Activated CD8-positive, alpha-beta T cell treated with anti-CD3 and anti-CD28 coated beads, Interleukin-2, amount 10 ng/mL, durations not matched to agents 7 days and 5 days (primary cell): ENCODE measurements around the gene TMEM52. TPM values are rescaled to one million over a fixed set of nuclear protein-coding genes. Genes with fewer than 3 reads are reported as not detected.
A peak's percentile ranks its signal among the peaks of the same experiment; 100 is the strongest.

ENCODE experiments used
- ATAC-seq: fragments of 150-1000 bp; cut with Tn5 transposase; one replicate; pipeline ENCODE4 v1.10.0; 2021; ENCODE audit warnings: moderate library complexity
- CTCF ChIA-PET: fragments of 350-600 bp; sonication (Branson Sonifier 250); formaldehyde crosslinking; loops from one replicate; lab custom pipeline; 2021; ENCODE audit warnings: antibody characterized with exemption; lab: Charles Lee
- POLR2A ChIA-PET: fragments of 350-600 bp; sonication (Branson Sonifier 250); formaldehyde crosslinking; loops from one replicate; lab custom pipeline; 2021; ENCODE audit warnings: antibody characterized with exemption; lab: Charles Lee
- DNase-seq: peaks from one replicate; pipeline ENCODE4 v3.0.0-alpha.2; 2020
- H3K27ac Mint-ChIP-seq: one replicate; pipeline ENCODE4 v1.8.0; 2021; ENCODE audit warnings: mild to moderate bottlenecking, mixed read lengths
- H3K27me3 Mint-ChIP-seq: one replicate; pipeline ENCODE4 v1.8.0; 2021; ENCODE audit warnings: low read depth, mixed read lengths
- H3K36me3 Mint-ChIP-seq: one replicate; pipeline ENCODE4 v1.8.0; 2021; ENCODE audit warnings: low read depth, mixed read lengths
- H3K4me1 Mint-ChIP-seq: one replicate; pipeline ENCODE4 v1.8.0; 2021; ENCODE audit warnings: low read depth, mixed read lengths
- H3K4me3 Mint-ChIP-seq: one replicate; pipeline ENCODE4 v1.8.0; 2021; ENCODE audit warnings: mild to moderate bottlenecking, mixed read lengths
- H3K9me3 Mint-ChIP-seq: one replicate; pipeline ENCODE4 v1.8.0; 2022; ENCODE audit warnings: mixed read lengths; ENCODE audit not compliant: insufficient read depth
- total RNA-seq, 2 experiments: library from RNA; stranded (reverse); gene quantifications; one replicate each; pipeline ENCODE4 v1.2.3, GENCODE V29; 2021

TMEM52 gene
- total RNA-seq, 2 experiments from 2014 or later: 0.70 TPM; not detected in 1

- CTCF ChIA-PET: interaction anchor here (0.6 kb wide), 1 partner anchor 127 kb away, joined by 3 read pairs; no protein-coding TSS in a partner anchor
- ATAC-seq (no peak), DNase-seq (no peak)
- POLR2A ChIA-PET: no interaction called here
- Mint-ChIP-seq H3K4me1 (peaks cover 4% of the 10 kb centered on the region), H3K36me3 (no peaks in the 10 kb centered on the region), H3K27ac (no peak overlapping the region), H3K4me3 (no peak overlapping the region), H3K27me3 (peaks cover 3% of the 10 kb centered on the region), H3K9me3 (no peaks in the 10 kb centered on the region)
Observed at GRCh38 chr1:1917304-1917976, 1.6 kb downstream of the TMEM52 start.

DNA sequence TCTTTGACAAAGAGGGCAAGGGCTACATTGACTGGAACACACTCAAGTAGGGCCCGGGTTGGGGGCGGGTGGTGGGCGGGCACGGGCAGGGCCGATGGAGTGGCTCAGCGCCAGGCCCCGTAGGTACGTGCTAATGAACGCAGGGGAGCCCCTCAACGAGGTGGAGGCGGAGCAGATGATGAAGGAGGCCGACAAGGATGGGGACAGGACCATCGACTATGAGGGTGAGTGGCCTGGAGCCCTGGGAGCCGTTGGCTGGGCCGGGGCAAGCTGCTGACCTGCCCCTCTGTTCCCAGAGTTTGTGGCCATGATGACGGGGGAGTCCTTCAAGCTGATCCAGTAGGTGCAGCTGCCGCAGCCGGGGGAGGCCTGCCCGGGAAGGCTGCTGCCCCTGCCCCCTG, 2.2 kb downstream of the TMEM52 start:
- DNase-seq: no peak
- H3K36me3 Mint-ChIP-seq: no peaks in the 10 kb centered on the region
- H3K4me3 Mint-ChIP-seq: no peak overlapping the region
- no peaks in the 10 kb centered on the region for H3K9me3 Mint-ChIP-seq
- H3K27ac Mint-ChIP-seq: no peak overlapping the region
- ATAC-seq: no peak
- H3K4me1 Mint-ChIP-seq: peaks cover 4% of the 10 kb centered on the region
- CTCF ChIA-PET: no interaction called here
- peaks cover 3% of the 10 kb centered on the region for H3K27me3 Mint-ChIP-seq
- POLR2A ChIA-PET: no interaction called here

DNA sequence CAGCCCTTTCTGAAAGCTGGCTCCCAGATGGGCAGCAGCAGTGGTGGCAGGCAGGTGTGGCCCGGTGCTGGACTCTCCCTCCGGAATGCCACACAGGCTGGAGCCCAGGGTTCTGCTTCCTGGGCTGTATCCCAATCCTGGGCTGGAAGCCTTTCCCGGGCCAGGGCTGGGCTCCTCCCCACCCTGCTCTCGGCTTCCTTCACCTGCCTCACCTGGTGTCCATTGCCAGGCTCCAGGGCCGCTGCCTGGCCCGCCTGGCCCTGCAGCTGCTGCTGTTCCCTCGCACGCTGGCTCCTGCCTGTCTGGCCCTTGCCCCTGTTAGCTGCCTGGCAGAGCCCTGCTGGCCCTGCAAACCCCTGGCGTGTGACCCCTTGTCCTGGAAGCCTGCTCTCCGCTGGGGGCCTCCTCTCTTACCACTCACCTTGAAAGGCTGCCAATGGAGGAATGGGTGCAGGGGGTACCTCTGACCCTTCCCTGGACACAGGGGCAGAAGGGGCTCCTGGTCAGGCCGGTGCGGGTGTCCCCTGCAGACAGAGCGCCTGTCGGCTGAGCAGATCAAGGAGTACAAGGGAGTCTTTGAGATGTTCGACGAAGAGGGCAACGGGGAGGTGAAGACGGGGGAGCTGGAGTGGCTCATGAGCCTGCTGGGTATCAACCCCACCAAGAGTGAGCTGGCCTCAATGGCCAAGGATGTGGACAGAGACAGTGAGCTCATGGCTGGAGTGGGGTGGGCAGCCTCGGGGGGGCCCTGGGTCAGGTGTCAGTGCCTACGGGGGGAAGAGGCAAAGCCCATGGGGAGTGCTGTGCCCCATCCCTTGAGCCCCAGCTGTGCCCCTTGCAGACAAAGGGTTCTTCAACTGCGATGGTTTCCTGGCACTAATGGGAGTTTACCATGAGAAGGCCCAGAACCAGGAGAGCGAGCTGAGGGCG, 2.9 kb downstream of the TMEM52 start:
- H3K27ac Mint-ChIP-seq: no peak overlapping the region
- POLR2A ChIA-PET: no interaction called here
- H3K27me3 Mint-ChIP-seq: peaks cover 3% of the 10 kb centered on the region
- H3K4me3 Mint-ChIP-seq: no peak overlapping the region
- no peak for ATAC-seq
- CTCF ChIA-PET: no interaction called here
- no peaks in the 10 kb centered on the region for H3K36me3 Mint-ChIP-seq
- H3K4me1 Mint-ChIP-seq: peaks cover 4% of the 10 kb centered on the region
- no peak for DNase-seq
- H3K9me3 Mint-ChIP-seq: no peaks in the 10 kb centered on the region

DNA sequence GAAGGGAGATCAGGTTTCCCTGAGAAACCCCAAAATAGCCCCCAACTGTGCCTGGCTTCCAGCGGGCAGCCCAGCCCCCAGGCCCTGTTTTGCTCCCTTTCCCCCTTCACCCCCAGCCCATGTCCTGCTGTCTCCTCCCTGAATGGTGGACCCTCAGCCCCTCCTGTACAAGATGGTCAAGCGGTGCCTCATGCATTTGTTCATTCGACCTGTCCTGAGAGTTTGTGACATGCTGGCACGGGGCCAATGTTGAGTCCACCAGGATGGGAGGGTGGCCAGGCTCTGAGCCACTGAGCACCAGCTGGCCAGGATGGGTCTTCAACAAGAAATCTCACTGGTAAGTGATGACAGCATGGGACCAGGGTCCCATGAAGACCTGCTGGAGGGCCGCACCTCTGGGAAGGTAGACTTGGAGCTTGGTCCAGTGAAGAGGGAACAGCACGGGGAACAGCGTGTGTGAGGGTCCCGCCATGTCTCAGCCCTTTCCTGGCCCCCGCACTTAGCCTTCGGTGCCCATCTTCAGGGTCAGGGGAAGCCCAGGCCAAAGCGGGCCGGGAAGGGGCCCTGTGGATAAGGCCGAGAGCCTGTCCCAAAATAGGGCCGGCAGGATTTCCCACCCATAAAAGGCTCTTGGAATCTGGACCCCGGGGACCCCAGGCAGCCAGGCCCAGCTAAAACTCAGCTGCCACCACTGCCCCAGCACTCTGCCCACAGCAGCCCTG, 3.9 kb downstream of the TMEM52 start, which contains the start of gene CALML6:
TSS of gene CALML6 (plus strand) at position 290 of the 722 bp plus-strand sequence. CDS start at position 311, 21 bp downstream.
- DNase-seq (no peak), ATAC-seq (no peak)
- Mint-ChIP-seq H3K27ac (no peak within 1 kb of the TSS), H3K4me1 (peaks cover 8% of the 10 kb centered on the region), H3K27me3 (peaks cover 3% of the 10 kb centered on the region), H3K36me3 (no peaks in the 10 kb centered on the region), H3K4me3 (no peak within 1 kb of the TSS), H3K9me3 (no peaks in the 10 kb centered on the region)
- POLR2A ChIA-PET: no interaction called here
- CTCF ChIA-PET: no interaction called here

DNA sequence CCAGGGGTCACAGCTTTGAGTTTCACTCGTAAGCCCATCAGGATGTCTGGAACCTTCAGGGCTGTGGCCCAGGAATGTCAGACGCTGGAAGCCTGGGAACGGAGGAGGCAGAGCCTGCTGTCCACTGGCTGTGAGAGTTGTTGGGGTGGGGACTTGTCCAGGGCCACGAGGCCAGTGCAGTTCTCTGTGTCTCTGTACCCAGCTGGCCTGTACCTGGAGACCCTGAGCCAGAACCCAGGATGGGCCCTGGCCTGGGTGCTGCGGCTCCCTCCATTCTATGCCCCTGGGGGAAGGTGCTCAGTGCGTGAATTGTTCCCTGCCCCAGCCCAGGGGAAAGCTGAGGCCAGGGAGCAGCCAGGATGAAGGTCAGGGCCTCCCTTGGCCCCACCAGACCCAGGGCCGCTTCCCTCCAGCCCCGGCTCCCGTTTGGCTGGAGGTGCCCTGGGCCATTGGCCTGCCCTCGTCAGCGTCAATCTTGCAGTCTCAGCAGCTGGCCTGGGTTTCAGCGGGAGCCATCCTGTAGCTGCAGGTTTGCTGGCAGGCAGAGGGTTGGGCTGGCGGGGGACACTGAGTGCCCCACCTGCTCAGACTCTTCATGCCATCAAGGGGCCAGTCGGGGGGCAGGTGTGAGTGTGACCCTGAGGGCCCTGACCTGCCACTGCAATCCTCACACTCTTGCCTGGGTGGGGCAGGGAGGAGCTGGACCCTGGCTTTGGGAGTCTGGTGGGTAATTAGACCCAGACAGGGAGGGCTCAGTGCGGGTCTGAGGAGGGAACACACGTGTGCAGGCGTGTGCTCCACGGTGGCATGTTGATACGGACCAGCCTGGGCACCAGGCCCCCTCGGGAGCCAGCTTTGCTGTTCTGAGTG, 4.7 kb downstream of the TMEM52 start:
- Mint-ChIP-seq H3K27ac (no peak overlapping the region), H3K4me1 (peaks cover 13% of the 10 kb centered on the region), H3K36me3 (no peaks in the 10 kb centered on the region), H3K4me3 (no peak overlapping the region), H3K9me3 (no peaks in the 10 kb centered on the region), H3K27me3 (peaks cover 3% of the 10 kb centered on the region)
- ChIA-PET POLR2A (no interaction called here), CTCF (no interaction called here)
- no peak for ATAC-seq
- DNase-seq: no peak

- no peak overlapping the region for H3K27ac Mint-ChIP-seq
- ATAC-seq: no peak
- peaks cover 3% of the 10 kb centered on the region for H3K27me3 Mint-ChIP-seq
- H3K4me3 Mint-ChIP-seq: no peak overlapping the region
- ChIA-PET POLR2A (no interaction called here), CTCF (no interaction called here)
- no peaks in the 10 kb centered on the region for H3K9me3 Mint-ChIP-seq
- no peak for DNase-seq
- H3K36me3 Mint-ChIP-seq: no peaks in the 10 kb centered on the region
- H3K4me1 Mint-ChIP-seq: peaks cover 16% of the 10 kb centered on the region
Observed at GRCh38 chr1:1911350-1912041, 7.6 kb downstream of the TMEM52 start.

DNA sequence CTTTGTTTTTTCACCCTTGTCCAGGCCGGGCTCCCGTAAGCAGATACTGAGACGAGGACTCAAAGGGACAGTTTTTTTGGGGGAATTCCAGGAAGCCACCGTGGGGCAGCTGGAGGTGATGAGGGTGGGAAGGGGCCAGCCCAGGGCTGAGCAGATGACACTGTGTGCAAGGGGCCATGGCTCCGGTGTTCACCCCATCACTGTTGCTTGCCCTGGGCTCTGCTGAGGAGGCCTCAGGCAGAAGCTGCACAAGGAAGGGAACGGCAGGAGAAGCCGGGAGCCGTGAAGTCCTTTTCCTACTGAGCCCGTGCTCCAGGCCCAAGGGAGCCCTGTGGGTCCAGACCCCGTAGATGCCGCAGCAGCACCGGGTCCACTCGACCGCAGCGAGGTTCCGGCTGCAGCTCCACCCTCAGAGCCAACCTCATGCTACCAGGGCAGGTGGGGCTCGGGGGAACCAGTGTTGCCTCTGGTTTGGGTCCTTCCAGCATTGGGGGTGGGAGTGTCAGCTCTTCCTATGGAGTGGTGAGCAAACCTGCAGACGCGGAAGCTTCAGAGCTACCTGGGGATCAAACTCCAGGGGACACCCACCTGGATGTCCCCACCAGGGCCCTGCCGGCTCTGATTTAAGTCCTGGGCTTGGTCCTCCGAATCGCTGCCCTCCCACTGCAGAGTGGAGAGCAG, 8.3 kb downstream of the TMEM52 start:
- ATAC-seq: no peak
- Mint-ChIP-seq H3K27ac (no peak overlapping the region), H3K36me3 (no peaks in the 10 kb centered on the region), H3K9me3 (no peaks in the 10 kb centered on the region), H3K27me3 (peaks cover 3% of the 10 kb centered on the region), H3K4me3 (peak overlapping the region; percentile 78), H3K4me1 (peaks cover 21% of the 10 kb centered on the region)
- POLR2A ChIA-PET: no interaction called here
- CTCF ChIA-PET: interaction anchor here (2.4 to 4.2 kb wide), 2 partner anchors 12 to 134 kb away, joined by 14 to 38 read pairs; no protein-coding TSS in a partner anchor
- no peak for DNase-seq

DNA sequence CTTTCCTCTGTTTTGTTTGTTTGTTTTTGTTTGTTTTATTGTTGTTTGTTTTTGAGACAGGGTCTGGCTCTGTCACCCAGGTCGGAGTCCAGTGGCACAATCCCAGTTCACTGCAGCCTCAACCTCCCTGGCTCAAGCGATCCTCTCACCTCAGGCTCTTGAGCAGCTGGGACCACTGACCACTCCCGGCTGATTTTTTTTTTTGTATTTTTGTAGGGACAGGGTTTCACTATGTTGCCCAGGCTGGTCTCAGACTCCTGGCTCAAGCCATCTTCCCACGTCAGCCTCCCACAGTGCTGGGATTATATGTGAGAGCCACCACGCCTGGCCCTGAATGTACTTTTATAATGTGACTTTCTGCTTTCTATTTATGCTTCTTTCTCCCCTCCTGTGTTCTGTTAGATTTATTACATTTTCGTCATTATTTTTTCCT, 9.0 kb downstream of the TMEM52 start:
- peaks cover 3% of the 10 kb centered on the region for H3K27me3 Mint-ChIP-seq
- peaks cover 21% of the 10 kb centered on the region for H3K4me1 Mint-ChIP-seq

DNA sequence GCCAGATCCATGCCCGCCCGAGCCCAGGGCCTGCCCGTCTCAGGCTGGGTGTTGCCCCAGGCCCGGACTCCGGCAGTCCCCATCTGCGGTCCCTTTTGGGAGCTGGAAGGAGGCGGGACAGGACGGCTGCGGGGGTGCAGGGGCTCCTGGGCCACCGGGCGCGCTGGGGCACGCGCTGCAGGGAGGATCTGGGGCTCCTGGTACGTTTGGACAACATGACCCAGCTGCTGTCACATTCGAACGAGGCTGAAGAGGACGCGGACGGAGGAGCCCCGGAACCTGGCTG, 10.6 kb downstream of the TMEM52 start:
- Mint-ChIP-seq H3K4me1 (peaks cover 21% of the 10 kb centered on the region), H3K9me3 (no peaks in the 10 kb centered on the region), H3K4me3 (peak overlapping the region; percentile 67), H3K36me3 (no peaks in the 10 kb centered on the region), H3K27ac (peak overlapping the region; percentile 77), H3K27me3 (no peaks in the 10 kb centered on the region)
- ChIA-PET POLR2A (interaction anchor here (0.9 to 2.2 kb wide), 8 partner anchors 9 to 184 kb away, joined by 3 to 11 read pairs (median 5); partner anchors contain the start of gene CDK11A), CTCF (interaction anchor here (0.6 to 4.2 kb wide), 20 partner anchors 10 to 184 kb away, joined by 3 to 38 read pairs (median 4); partner anchors contain the start of gene CDK11A)
- ATAC-seq (peak; percentile 31), DNase-seq (peak; percentile 50)

More for the DNA sequence above, 9.0 kb downstream of the TMEM52 start:
- DNase-seq: no peak
- H3K27ac Mint-ChIP-seq: peak overlapping the region; percentile 84
- no peaks in the 10 kb centered on the region for H3K9me3 Mint-ChIP-seq
- no peak for ATAC-seq
- ChIA-PET POLR2A (interaction anchor here (0.6 to 2.2 kb wide), 5 partner anchors 18 to 130 kb away, joined by 3 to 11 read pairs (median 5); no protein-coding TSS in a partner anchor), CTCF (interaction anchor here (0.9 to 4.2 kb wide), 14 partner anchors 11 to 141 kb away, joined by 3 to 38 read pairs (median 5); no protein-coding TSS in a partner anchor)
- H3K4me3 Mint-ChIP-seq: peak overlapping the region; percentile 78
- H3K36me3 Mint-ChIP-seq: no peaks in the 10 kb centered on the region
